ENCODE results near the gene XYLT1. TPM values are rescaled to one million over a fixed set of nuclear protein-coding genes. Genes with fewer than 3 reads are reported as not detected.

XYLT1 gene
- total and polyA plus RNA-seq, 2 of the 13 experiments (the other 11 are each of a cell fraction or from before 2014, with no cell fraction given), result not detected

DNA sequence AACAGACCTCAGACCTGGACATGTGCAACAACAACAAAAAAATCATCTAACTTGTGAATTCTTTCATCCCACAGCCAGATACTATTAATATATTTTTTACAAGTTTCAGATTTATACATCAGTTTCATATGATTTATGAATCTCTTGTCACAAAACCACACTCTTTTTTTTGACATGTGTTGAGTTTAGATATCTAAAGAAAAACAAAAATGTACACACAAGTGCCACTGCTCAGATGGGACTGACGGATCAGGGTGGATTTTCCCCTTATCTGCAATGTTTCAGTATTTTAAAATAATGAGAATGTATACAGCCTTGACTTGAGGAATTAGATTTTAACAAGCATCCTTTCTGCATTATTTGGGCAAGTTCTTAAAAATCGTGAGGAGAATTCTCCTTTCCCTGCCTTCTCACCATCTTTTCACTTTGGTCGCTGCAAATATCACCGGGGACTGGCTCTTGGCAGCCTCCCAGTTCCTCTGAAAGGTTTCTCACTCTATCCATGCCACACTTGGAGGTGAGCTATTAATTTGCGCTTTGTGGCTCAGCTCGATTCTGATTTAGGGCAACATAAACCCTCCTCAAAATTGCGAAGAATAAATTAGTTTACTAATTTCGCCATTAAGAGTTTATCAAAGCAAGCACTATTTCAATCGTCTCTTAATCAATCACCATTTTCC is 225.7 kb downstream of the XYLT1 start:
- ATAC-seq (no peak), DNase-seq (ENCODE audit: low spot score) (no peak), FAIRE-seq (no peak)
- H3K9ac ChIP-seq (ENCODE audit: insufficient read depth, low read depth, low read length), result no peak overlapping the region
- H3K9me3 ChIP-seq (ENCODE audit: low read length), result no peaks in the 10 kb centered on the region
- intact Hi-C loops (cut with micrococcal nuclease; ENCODE audit: unreplicated experiment) (no loop called here), in situ Hi-C loops (cut with HindIII; ENCODE audit: extremely low pct_ligation_motif_present, low pct_unique_long_range_greater_than_20kb) (no loop called here)
- H3K4me3 ChIP-seq (replicated peaks in 1 of 3; ENCODE audit: insufficient read depth in 1 of 3, low read depth in 2 of 3, low read length in 3 of 3), result no peak overlapping the region
- H4K20me1 ChIP-seq (ENCODE audit: insufficient read depth, low read length), result no peaks in the 10 kb centered on the region
- no peak overlapping the region for H2AFZ ChIP-seq (ENCODE audit: low read length)
- POLR2A ChIA-PET, result no interaction called here
- no peaks in the 10 kb centered on the region for H3K79me2 ChIP-seq (ENCODE audit: insufficient read depth, low read length)
- no peaks in the 10 kb centered on the region for H3K4me1 ChIP-seq (ENCODE audit: insufficient read depth, low read length)
- H3K36me3 ChIP-seq (replicated peaks in 1 of 2; ENCODE audit: control insufficient read depth in 1 of 2, insufficient read depth in 2 of 2, low read length in 2 of 2), result no peaks in the 10 kb centered on the region
- H3K27ac ChIP-seq (ENCODE audit: extremely low read length, insufficient read depth, low read length), result no peak overlapping the region
- peaks cover 3 to 17% of the 10 kb centered on the region in 2 experiments; a peak in 3 of 5 replicates for H3K27me3 ChIP-seq (ENCODE audit: control insufficient read depth in 1 of 2, insufficient read depth in 2 of 2, low read length in 2 of 2)
- CTCF ChIA-PET (ENCODE audit: low intra/inter-chr PET ratio, low total read pairs), result no interaction called here
- 11% methylated on average over 9 of the region's 9 CpGs for WGBS (ENCODE audit: low lambda C conversion rate)
- no peak overlapping the region for H3K4me2 ChIP-seq (ENCODE audit: low read depth, low read length)
- no peak for TF ChIP-seq HMG20A (CRISPR knock-in tag; IDR thresholded peaks at IDR 0.05; ENCODE audit: borderline replicate concordance)
- no peak for TF ChIP-seq NFKB2 (CRISPR knock-in tag; IDR thresholded peaks at IDR 0.05; ENCODE audit: borderline replicate concordance)
- TF ChIP-seq RNF2 (conservative IDR thresholded peaks at IDR 0.05; ENCODE audit: low read depth), result no peak
- TF ChIP-seq MXD4 (CRISPR knock-in tag; IDR thresholded peaks at IDR 0.05), result no peak
- no peak for TF ChIP-seq ZNF780A (CRISPR knock-in tag; IDR thresholded peaks at IDR 0.05)
- TF ChIP-seq, protein P1, sequence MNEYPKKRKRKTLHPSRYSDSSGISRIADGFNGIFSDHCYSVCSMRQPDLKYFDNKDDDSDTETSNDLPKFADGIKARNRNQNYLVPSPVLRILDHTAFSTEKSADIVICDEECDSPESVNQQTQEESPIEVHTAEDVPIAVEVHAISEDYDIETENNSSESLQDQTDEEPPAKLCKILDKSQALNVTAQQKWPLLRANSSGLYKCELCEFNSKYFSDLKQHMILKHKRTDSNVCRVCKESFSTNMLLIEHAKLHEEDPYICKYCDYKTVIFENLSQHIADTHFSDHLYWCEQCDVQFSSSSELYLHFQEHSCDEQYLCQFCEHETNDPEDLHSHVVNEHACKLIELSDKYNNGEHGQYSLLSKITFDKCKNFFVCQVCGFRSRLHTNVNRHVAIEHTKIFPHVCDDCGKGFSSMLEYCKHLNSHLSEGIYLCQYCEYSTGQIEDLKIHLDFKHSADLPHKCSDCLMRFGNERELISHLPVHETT (CRISPR knock-in tag; conservative IDR thresholded peaks at IDR 0.05), result no peak
- no peak for TF ChIP-seq REPIN1 (CRISPR knock-in tag; IDR thresholded peaks at IDR 0.05; ENCODE audit: borderline replicate concordance, low read depth)
- no peak for TF ChIP-seq HDAC1 (CRISPR knock-in tag; IDR thresholded peaks at IDR 0.05)
- TF ChIP-seq, protein P2, sequence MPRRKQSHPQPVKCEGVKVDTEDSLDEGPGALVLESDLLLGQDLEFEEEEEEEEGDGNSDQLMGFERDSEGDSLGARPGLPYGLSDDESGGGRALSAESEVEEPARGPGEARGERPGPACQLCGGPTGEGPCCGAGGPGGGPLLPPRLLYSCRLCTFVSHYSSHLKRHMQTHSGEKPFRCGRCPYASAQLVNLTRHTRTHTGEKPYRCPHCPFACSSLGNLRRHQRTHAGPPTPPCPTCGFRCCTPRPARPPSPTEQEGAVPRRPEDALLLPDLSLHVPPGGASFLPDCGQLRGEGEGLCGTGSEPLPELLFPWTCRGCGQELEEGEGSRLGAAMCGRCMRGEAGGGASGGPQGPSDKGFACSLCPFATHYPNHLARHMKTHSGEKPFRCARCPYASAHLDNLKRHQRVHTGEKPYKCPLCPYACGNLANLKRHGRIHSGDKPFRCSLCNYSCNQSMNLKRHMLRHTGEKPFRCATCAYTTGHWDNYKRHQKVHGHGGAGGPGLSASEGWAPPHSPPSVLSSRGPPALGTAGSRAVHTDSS (CRISPR knock-in tag; conservative IDR thresholded peaks at IDR 0.05), result no peak
- TF ChIP-seq PRPF4 (IDR thresholded peaks at IDR 0.05; ENCODE audit: low read depth, low read length, poor library complexity, severe bottlenecking), result no peak
- TF ChIP-seq, protein P3, sequence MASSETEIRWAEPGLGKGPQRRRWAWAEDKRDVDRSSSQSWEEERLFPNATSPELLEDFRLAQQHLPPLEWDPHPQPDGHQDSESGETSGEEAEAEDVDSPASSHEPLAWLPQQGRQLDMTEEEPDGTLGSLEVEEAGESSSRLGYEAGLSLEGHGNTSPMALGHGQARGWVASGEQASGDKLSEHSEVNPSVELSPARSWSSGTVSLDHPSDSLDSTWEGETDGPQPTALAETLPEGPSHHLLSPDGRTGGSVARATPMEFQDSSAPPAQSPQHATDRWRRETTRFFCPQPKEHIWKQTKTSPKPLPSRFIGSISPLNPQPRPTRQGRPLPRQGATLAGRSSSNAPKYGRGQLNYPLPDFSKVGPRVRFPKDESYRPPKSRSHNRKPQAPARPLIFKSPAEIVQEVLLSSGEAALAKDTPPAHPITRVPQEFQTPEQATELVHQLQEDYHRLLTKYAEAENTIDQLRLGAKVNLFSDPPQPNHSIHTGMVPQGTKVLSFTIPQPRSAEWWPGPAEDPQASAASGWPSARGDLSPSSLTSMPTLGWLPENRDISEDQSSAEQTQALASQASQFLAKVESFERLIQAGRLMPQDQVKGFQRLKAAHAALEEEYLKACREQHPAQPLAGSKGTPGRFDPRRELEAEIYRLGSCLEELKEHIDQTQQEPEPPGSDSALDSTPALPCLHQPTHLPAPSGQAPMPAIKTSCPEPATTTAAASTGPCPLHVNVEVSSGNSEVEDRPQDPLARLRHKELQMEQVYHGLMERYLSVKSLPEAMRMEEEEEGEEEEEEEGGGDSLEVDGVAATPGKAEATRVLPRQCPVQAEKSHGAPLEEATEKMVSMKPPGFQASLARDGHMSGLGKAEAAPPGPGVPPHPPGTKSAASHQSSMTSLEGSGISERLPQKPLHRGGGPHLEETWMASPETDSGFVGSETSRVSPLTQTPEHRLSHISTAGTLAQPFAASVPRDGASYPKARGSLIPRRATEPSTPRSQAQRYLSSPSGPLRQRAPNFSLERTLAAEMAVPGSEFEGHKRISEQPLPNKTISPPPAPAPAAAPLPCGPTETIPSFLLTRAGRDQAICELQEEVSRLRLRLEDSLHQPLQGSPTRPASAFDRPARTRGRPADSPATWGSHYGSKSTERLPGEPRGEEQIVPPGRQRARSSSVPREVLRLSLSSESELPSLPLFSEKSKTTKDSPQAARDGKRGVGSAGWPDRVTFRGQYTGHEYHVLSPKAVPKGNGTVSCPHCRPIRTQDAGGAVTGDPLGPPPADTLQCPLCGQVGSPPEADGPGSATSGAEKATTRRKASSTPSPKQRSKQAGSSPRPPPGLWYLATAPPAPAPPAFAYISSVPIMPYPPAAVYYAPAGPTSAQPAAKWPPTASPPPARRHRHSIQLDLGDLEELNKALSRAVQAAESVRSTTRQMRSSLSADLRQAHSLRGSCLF (CRISPR knock-in tag; IDR thresholded peaks at IDR 0.05; ENCODE audit: borderline replicate concordance), result no peak
- no TSS peak for BruUV-seq (replicated peaks)

All from HepG2 (cell line).